ENCODE measurements around the gene KDM2A. TPM values are rescaled to one million over a fixed set of nuclear protein-coding genes. Genes with fewer than 3 reads are reported as not detected.
"Not testable (repeated sequence)": the region's sequence is repeated elsewhere in the genome, so short reads cannot be mapped to it uniquely, and the experiment has no call there.

Gene KDM2A
- total RNA-seq, 2 donors from 2014 or later, result 62.3 to 71.9 TPM

DNA sequence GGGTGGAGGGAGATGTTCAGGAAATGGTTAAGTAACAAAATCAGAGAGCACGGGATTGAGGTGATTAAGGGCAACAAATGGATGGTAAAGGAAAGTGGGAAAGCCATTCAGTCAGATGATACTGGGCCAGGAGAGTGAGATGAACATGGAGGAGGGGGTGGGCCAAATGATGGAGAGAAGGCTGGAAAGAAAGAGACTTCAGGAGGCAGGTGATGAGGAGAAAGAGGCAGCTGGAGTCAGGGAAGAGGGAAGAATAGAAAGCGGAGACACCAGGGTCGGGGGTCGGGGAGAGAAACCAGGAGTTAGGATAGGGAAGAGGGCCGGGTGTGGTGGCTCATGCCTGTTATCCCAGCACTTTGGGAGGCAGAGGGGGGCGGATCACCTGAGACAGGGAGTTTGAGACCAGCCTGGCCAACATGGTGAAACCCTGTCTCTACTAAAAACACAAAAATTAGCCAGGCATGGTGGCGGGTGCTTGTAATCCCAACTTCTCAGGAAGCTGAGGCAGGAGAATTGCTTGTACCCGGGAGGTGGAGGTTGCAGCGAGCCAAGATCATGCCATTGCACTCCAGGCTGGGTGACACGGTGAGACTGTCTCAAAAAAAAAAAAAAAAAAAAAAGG, 4.7 kb upstream of the KDM2A start:
- no peak for ATAC-seq
- no peak for DNase-seq
- intact Hi-C loops (cut with DNase I, micrococcal nuclease), result no loop called here

DNA sequence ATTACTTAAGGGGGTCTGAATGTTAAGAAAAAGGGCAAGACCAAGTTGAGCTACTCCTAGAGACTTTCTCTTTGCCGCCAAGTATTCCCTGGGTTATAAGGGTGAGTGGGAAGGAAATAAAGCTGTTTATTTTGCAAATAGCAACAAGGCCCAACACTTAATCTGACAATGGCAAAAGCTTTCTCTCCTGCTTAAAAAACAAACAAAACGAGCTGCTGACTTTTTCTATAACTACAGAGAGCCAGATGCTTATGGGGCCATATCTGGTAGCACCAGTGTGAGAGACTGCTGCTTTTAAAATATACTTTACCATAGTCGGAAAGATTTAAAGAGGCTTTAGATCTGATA, 2.3 kb upstream of the KDM2A start:
- ATAC-seq (no peak), DNase-seq (no peak)
- intact Hi-C loops (cut with DNase I, micrococcal nuclease), result no loop called here

DNA sequence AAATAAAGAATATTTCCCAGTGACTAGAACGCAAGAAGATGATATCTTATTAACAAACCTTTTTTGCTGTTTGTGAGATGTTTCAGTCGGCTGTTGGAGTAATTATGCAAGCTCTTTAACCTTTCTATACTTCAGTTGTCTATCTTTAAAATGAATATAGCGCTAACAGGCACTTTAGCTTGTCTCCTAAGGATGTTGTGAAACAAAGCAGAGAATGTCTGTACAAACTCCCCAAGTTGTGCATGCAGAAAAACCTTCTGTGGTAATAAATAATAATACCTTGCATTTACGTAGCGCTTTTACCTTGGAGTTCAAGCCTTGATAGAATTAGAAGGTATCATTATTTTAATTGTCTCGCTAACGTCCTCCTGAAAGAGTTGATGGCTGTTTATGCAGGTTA, 1.9 kb upstream of the KDM2A start:
- no peak for ATAC-seq
- intact Hi-C loops (cut with DNase I, micrococcal nuclease), result no loop called here

GRCh38 chr11:67117672-67118180, 1.3 kb upstream of the KDM2A start:
- intact Hi-C loops (cut with DNase I, micrococcal nuclease), result no loop called here
- DNase-seq, result peak; percentile 45 to 56
- no peak for ATAC-seq

More for the DNA sequence above, 1.9 kb upstream of the KDM2A start:
- DNase-seq, result no peak

DNA sequence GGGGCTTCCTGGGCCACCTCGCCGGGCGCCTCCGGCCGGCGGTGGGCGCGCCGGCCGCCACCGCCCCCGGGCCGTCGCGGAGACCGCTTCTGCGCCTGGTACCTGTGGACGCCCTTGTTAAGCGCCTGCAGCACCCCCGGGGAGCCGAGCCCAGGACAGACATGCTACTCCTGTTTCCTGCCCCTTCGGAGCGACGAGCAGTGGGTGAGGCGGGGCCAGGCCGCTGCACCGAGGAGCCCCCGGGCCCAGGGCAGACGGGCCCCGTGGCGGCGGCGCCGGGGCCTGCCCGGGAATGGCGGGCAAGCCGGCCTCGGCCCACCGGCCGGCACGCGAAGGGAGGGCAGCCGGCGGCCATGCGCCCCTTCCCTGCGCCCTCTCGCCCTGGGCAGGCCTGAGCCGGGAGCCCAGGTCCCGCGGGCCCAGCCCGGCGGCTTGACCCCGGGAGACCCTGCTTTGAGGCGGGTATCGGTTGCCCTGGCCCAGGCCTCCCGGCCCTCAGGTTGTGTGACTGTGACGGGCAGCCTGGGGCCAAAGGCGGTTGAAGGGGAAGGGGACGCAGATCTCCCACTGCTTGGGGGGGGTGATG, 789 bp upstream of the KDM2A start:
- intact Hi-C loops (cut with DNase I, micrococcal nuclease), result no loop called here
- peak in 1 of 2 donors; percentile 66 for DNase-seq
- peak; percentile 15 for ATAC-seq

GRCh38 chr11:67119585-67120391, 725 bp downstream of the KDM2A start:
- DNase-seq, result peak; percentile 36 to 45
- ATAC-seq, result peak; percentile 9
- intact Hi-C loops (cut with DNase I, micrococcal nuclease), result no loop called here

GRCh38 chr11:67120456-67120855, 1.4 kb downstream of the KDM2A start:
- ATAC-seq (no peak), DNase-seq (no peak)
- intact Hi-C loops (cut with DNase I, micrococcal nuclease), result no loop called here

- DNase-seq (no peak), ATAC-seq (peak; percentile 12)
- intact Hi-C loops (cut with DNase I, micrococcal nuclease), result no loop called here
These were observed 2.0 kb downstream of the KDM2A start for GRCh38 chr11:67120881-67121710.

GRCh38 chr11:67123801-67124200, 4.7 kb downstream of the KDM2A start:
- intact Hi-C loops (cut with DNase I, micrococcal nuclease); ATAC-seq; DNase-seq: not testable (repeated sequence)

DNA sequence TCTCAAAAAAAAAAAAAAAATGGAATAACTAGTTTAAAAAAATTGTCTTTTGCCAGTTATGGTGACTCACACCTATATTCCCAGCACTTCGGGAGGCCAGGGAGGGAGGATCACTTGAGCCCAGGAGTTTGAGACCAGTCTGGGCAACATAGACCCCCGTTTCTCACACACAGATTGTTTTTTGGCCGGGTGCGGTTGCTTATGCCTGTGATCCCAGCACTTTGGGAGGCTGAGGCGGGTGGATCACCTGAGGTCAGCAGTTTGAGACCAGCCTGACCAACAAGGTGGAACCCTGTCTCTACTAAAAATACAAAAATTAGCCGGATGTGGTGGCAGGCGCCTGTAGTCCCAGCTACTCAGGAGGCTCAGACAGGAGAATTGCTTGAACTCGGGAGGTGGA, 7.2 kb downstream of the KDM2A start:
- ATAC-seq; intact Hi-C loops (cut with DNase I, micrococcal nuclease): not testable (repeated sequence)

GRCh38 chr11:67126986-67127385, 7.9 kb downstream of the KDM2A start:
- DNase-seq (no peak), ATAC-seq (no peak)
- intact Hi-C loops (cut with DNase I, micrococcal nuclease), result no loop called here

More for the DNA sequence above, 7.2 kb downstream of the KDM2A start:
- DNase-seq, result not testable (repeated sequence)

DNA sequence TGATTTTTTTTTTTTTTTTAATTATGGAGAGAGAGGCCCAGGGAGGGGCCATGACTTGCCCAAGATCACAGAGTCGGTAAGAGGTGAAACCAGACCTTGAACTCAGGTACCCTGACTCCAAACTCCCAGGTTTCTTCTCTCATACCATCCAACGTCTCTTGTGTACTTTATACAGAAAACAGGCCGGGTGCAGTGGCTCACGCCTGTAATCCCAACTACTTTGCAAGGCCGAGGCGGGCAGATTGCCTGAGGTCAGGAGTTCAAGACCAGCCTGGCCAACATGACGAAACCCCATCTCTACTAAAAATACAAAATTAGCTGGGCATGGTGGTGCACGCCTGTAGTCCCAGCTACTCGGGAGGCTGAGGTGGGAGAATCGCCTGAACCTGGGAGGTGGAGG, 11.8 kb downstream of the KDM2A start:
- ATAC-seq; intact Hi-C loops (cut with DNase I, micrococcal nuclease); DNase-seq: not testable (repeated sequence)

- intact Hi-C loops (cut with DNase I, micrococcal nuclease), result no loop called here
- DNase-seq (no peak), ATAC-seq (peak; percentile 71)
These were observed 17.1 kb downstream of the KDM2A start for GRCh38 chr11:67136156-67136555.

GRCh38 chr11:67138922-67139321, 19.9 kb downstream of the KDM2A start:
- DNase-seq (no peak), ATAC-seq (no peak)
- intact Hi-C loops (cut with DNase I, micrococcal nuclease), result no loop called here

- ATAC-seq, result no peak
- intact Hi-C loops (cut with DNase I, micrococcal nuclease), result no loop called here
- no peak for DNase-seq
These were observed 27.6 kb downstream of the KDM2A start for GRCh38 chr11:67146516-67147226.

DNA sequence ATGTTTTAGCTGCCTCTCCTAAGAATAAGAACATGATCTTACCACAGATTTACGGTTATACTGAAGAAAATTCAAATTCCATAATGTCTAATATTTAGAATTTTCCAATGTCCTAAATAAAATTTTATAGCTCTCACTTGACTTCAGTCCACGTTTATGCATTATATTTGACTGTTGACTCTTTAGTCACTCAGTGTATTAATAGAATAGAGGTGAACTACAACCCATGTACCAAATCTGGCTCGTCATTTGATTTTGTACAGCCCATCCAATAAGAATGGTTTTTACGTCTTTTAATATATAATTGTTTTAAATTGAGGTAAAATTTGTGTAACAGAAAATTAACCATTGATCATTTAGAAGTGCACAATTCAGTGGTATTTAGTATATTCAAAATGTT, 34.9 kb downstream of the KDM2A start:
- intact Hi-C loops (cut with DNase I, micrococcal nuclease), result no loop called here
- DNase-seq (no peak), ATAC-seq (no peak)

- ATAC-seq (no peak), DNase-seq (no peak)
- intact Hi-C loops (cut with DNase I, micrococcal nuclease), result no loop called here
These were observed 35.7 kb downstream of the KDM2A start for GRCh38 chr11:67154726-67155125.

DNA sequence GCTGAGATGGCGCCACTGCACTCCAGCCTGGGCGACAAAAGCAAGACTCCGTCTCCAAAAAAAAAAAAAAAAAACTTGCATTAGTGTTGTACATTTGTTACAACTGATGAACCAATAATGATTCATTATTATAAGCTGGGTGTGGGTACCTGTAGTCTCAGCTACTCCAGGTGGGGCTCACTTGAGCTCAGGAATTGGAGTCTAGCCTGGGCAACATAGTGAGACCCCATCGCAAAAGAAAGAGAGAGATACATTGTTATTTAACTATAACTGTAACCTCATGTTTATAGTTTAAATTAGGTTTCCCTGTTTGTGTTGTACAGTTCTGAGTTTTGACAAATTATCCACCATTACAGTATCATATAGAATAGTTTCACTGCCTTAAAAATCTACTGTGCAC, 38.6 kb downstream of the KDM2A start:
- intact Hi-C loops (cut with DNase I, micrococcal nuclease), result no loop called here

More for the DNA sequence above, 38.6 kb downstream of the KDM2A start:
- ATAC-seq (no peak), DNase-seq (no peak)

All from left colon (tissue), 2 donors.